ENCODE results near the gene RPL27.

Gene RPL27

DNA sequence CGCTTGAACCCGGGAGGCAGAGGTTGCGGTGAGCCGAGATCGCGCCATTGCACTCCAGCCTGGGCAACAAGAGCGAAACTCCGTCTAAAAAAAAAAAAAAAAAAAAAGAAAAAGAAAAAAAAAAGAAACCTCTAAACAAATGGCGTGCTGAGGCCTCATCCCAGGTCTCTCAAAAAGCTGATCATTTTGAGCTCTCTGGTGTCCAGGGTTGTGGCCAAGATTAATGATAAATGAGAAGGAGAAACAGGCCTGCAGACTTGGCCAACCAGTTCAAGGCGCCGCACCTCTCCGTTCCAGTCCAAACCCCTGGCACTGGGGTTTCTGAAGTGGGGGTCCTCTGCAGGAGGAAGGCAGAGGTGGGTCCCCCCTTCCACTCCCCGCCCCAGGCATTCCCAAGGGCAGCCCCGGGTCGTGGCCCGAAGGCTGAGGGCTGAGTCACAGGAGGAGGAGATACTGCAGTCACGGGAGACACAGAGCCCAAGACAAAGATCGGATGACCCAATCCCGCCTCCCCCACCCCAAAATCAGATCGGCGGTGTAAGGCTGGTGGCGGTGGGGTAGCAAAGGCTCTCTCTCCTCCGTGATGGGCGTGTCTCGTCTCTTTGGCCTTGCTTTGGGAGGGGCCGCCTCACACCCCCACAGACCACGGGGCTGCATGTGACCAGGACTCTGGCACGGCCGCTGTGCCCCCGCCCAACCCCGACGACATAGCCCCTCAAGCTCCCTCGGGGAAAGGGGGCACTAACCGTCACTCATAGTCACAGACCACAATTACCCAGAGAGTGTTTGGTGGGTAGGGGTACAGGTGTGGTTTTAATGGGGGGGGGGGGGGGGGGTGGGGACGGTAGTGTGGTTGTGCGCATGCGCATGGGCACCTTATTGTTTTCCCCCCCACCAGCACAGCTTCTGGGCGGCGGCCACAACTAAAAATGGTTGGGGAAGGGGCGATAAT lies 22.8 kb downstream of the RPL27 start:
- DNase-seq (ENCODE audit: low read depth), result peak; percentile 66

DNA sequence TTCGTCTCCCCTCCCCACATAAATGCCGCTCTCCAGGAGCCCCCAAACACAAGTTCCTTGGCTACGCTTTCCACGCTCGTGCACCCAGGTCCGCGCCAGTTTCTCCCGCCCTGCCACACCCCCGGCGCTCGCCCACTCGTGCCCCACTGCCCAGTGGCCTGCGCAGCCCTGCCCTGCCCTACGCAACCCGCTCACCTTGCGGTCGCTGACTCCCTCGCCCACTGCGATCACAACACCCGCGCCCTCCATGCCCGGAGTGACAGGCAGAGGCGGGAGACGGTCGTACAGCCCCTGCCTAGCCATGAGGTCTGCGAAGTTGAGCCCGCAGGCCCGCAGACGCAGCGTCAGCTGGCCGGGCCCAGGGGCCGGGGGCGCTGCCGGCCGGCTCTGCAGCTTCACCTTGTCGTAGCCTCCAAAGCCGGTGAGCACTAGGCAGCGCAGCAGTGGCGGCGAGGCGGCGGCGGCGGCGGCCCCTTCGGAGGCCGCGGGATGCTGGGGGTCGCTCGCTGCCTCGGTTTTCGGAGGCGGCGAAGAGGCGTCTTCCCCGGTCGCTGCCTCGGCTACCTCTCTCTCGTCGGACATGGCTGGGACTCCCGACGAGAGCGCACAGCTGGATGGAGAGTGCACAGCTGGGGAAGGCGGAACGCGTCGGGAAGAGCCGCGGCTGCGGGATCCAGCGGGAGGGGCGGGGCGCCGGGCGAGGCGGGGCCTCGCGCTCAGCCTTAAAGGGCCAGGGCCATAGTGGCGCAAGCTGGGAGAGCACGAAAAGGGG lies 23.7 kb downstream of the RPL27 start, which contains the start of gene VAT1:
Gene VAT1 (minus strand): TSS at position 645 of the 772 bp plus-strand sequence. CDS start 63 bp downstream, at position 582.
- peak; percentile 48 for DNase-seq (ENCODE audit: low read depth)

- peak; percentile 93 for DNase-seq (ENCODE audit: low read depth)
Observed at GRCh38 chr17:43024407-43025289, 26.4 kb downstream of the RPL27 start, which contains the start of gene RND2. RND2 (plus strand) TSS chr17:43025231; CDS start chr17:43025348, 117 bp downstream.

DNA sequence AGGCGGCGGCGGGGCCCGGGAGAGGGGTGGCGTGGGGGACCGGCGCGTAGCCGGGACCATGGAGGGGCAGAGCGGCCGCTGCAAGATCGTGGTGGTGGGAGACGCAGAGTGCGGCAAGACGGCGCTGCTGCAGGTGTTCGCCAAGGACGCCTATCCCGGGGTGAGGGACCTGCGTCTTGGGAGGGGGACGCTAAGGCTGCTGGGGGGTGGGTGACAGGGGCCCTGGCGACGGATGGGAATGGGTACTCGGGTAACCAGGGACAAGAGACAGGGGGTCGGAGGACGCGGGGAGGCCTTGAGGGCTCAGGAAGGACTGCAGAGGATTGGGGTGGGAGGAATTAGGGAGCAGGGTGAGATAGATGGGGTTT lies 27.1 kb downstream of the RPL27 start:
- no peak for DNase-seq (ENCODE audit: low read depth)

DNA sequence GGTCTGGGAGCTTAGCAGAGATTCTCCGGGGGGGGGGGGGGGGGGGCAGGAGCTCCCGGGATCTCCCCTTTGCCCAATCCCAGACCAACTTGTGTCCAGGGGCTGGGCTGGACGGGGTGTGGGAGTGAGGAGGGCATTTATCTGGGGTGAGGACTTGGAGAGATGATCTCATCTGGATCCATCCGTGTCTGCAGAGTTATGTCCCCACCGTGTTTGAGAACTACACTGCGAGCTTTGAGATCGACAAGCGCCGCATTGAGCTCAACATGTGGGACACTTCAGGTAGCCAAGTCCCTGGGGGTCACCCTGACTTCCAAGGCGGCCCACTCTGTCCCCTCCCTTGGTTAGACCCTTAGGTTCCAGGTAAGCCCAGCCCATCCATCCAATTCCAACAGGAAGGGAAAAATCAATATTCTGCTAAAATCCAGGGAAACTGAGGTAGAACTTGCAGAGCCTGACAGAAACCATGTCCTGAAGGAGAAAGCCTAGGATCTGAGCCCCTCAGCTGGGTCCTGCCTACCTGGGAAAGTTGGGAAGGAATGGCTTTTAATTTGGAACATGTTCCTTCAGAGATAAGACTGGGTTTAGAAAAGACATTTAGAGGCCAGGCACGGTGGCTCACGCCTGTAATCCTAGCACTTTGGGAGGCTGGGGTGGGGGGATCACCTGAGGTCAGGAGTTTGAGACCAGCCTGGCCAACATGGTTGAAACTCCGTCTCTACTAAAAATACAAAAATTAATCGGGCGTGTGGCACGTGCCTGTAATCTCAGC lies 27.7 kb downstream of the RPL27 start:
- no peak for DNase-seq (ENCODE audit: low read depth)

- DNase-seq (ENCODE audit: low read depth), result no peak
Observed at GRCh38 chr17:43026595-43026994, 28.4 kb downstream of the RPL27 start.

GRCh38 chr17:43027091-43028032 lies 29.1 kb downstream of the RPL27 start:
- DNase-seq (ENCODE audit: low read depth), result no peak

GRCh38 chr17:43028221-43028861 lies 30.1 kb downstream of the RPL27 start:
- DNase-seq (ENCODE audit: low read depth), result no peak

DNA sequence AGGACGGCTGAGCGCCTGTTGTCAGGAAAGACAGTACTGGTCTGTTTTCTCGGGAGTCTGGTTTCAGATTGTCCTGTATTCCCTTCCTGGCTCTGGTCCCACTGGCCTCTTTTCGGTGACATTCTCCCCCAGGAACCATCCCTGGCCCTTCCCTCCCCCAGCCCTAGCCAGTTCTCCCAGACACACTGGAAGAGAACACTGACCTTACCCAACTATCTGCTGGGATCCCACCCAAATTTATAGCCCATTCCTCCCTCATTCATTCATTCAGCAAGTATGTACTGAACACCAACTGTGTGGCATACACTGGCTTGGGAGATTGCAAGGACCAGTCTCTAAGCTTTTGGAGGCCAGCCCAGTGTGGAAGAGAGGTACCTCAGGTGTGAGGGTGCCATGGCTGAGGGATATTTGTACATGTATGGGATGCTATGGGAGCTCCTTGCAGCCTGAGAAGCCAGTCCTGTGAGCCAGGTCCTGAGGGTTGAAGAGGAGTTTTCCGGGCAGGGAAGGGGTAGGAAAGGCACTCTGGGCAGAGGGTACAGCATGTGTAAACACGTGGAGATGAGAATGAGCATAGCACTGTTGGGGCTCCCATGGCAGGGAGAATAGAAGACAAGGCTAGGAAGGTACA lies 32.0 kb downstream of the RPL27 start:
- no peak for DNase-seq (ENCODE audit: low read depth)

- DNase-seq (ENCODE audit: low read depth), result no peak
Observed at GRCh38 chr17:43031666-43032065, 33.4 kb downstream of the RPL27 start.

DNA sequence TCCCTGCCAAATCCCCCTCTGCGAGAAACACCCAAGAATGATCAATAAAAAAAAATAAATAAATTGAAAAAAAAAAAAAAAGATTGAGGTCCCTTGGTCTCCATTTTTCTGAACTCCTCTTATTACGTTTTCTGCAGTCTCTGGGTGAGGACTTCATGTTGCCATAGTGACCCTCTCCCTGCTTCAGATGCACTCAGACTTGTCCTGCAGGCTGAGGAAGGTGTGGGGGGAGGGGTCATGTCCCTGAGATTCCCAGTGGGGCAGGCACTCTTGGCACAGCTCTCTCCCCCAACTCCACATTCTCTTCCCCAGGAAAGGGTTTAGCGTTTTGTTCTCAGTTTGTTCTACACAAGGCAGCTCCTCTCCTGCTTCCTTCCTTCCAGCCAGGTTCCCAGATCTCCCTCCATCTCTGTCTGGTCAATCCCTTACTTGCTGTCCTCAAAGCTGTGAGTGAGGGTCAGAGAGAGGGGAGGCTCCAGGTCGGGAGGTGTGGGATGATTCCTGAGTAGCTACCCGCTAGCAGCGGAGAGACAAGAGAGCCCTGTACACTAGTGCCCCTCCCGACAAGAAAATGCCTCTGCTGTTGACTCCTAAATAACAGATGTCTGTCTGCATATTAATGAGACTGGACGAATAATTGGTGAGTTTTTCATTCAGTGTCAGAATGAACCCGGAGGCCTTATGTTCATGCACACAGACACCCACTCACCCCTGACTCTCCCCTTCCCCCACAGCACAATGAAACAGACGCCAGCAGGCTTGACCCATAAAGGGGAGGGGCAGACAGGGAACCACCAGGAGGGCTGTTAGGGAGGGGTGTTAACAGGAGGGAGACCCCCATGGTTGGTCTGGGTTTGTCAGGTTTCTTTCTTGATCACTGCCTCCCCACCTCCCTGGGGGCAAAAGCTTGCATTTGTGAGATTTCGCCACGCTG lies 36.0 kb downstream of the RPL27 start:
- DNase-seq (ENCODE audit: low read depth), result no peak

DNA sequence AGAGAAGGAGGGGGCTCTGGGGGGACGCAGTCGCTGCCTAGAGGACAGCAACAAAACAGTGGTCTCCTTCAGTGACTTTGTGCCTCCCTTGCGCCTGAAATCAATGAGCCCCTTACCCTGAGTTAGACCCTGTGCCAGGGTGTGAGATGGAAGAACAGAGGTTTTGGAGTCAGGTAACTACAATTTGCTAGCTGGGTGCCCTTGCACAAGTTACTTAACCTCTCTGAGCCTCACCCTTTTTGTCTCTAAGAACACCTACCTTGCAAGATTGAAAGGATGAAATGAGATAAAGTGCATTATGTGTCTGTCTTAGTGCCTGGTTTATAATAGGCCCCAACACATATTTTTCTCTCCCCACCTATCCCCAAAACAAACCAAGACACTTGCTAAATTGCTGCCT lies 36.7 kb downstream of the RPL27 start:
- DNase-seq (ENCODE audit: low read depth), result no peak

DNA sequence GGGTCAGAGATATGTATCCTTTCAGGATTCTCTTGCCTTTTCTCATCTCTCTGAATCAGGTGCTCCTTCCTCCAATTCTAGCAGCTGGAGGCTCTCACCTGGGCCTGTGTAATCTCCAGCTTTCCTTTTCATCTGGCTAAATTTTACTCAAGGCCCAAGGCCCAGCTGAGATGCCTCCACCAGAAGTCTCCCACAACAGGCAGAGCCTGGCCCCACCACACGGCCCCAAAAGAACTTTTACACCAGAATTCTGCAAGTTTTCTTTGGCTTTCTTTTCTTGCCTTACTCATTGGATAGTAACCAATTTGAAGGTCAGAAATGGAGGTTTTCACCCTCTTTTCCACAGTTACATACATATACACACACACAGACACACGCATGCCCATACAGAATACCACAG lies 41.4 kb downstream of the RPL27 start:
- no peak for DNase-seq (ENCODE audit: low read depth)

- DNase-seq (ENCODE audit: low read depth), result no peak
Observed at GRCh38 chr17:43040655-43041054, 42.4 kb downstream of the RPL27 start.

DNA sequence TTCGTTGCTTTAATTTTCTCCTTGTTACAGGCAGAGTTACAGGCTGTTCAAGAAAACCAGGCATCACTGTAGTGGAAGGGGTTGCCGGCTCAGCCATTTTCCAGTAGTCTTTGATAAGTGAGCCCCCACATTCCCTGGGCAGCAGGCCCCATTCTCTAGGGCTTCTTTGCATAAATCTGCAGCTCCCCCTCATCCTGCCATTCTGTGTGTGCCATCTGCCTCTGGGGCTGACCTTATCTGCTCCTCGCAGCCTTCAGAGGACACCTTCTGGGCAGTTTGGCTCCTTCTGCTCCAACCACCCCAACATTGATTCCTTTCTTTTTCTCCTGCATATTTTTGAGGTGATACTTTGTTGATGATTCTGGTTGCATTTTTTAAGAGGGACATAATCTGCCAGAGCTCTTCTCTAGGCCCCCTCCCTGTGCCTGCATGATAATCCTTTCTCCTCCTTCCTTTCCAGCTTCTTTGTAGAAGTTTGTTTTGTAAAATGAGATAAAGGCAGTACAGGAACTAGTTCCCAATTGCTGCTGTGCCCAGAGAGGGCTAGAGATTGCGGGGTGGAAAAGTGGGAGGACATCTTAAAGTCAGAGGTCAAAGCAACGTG lies 43.9 kb downstream of the RPL27 start:
- DNase-seq (ENCODE audit: low read depth), result no peak

GRCh38 chr17:43043307-43043706 lies 45.1 kb downstream of the RPL27 start:
- no peak for DNase-seq (ENCODE audit: low read depth)

DNA sequence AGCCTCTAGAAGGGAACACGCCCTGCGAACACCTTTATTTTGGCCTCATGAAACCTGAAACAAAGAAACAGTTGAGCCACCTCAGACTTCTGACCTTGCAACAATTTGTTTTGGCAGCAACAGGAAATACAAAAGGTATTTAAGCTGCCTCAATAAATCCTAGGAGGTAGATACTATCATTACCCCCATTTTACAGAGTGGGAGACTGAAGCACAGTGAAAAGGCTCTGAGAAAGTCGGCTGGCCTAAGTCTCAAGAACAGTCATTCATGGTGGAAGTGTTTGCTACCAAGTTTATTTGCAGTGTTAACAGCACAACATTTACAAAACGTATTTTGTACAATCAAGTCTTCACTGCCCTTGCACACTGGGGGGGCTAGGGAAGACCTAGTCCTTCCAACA lies 45.8 kb downstream of the RPL27 start:
- DNase-seq (ENCODE audit: low read depth), result no peak

Measured in GM04504 (cell line).